Breast epithelium (tissue), 3 donors: ENCODE data around the gene CTXN1.

ENCODE experiments used
- CTCF ChIP-seq, 3 donors: fragments of 450-650 bp; IDR thresholded peaks; one replicate each; pipeline ENCODE4 v1.5.1; 2016 to 2017; ENCODE audit warnings: antibody characterized with exemption in 3 of 3, mild to moderate bottlenecking in 3 of 3, moderate library complexity in 3 of 3
- POLR2A ChIP-seq: fragments of 450-650 bp; IDR thresholded peaks from one replicate; pipeline ENCODE4 v1.6.1; 2016; ENCODE audit warnings: antibody characterized with exemption, mild to moderate bottlenecking, moderate library complexity

GRCh38 chr19:7975037-7975436 lies 49.1 kb upstream of the CTXN1 start:
- TF ChIP-seq CTCF (IDR thresholded peaks at IDR 0.05) (no peak), POLR2A (no peak)
